CD4-positive, alpha-beta T cell treated with Interleukin-17A for 1 hour (primary cell): ENCODE measurements around the gene PGM1.

Experiments
- DNase-seq: peaks from one replicate; pipeline ENCODE4 v3.0.0-alpha.2; 2020

PGM1 gene

DNA sequence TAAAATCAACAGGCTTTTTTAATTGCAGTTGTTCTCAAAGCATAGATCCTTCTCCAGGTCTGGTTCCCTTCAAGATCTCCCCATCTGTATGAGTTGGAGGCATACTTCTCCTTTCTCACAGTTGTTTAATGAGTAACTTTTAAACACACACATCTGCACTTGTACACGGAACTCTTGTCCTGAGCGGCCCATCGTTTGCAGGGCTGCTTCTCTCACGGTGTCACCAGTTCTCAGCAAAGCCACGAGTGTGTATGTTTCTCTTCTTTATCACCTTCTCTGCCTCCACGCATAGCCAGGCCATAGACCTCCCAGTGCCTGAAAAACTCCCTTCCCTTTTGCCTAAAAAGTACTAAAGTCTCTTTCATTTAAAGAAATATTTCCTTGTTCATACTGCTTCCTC lies 111.9 kb downstream of the PGM1 start:
- DNase-seq = no peak

DNA sequence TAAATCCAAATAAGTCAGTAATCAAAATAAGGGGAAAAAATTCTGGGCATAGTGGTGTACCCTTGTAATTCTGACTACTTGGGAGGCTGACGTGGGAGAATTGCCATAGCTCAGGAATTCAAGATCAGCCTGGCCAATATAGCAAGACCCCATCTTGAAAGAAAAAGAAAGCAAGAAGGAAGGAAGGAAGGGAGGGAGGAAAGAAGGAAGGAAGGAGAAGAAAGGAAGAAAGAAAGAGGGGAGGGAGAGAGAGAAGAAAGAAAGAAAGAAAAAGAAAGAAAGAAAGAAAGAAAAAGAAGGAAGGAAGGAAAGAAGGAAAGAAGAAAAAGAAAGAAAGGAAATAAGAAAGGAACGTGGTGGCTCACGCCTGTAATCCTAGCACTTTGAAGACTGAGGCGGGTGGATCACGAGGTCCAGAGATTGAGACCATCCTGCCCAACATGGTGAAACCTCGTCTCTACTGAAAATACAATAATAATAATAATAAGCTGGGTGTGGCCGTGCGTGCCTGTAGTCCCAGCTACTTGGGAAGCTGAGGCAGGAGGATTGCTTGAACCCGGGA lies 116.1 kb downstream of the PGM1 start:
- DNase-seq = no peak
